Astrocyte (in vitro differentiated cells and primary cell): ENCODE measurements around the gene IRF4. TPM values are rescaled to one million over a fixed set of nuclear protein-coding genes. Genes with fewer than 3 reads are reported as not detected.

Source experiments
- DNase-seq: peaks from one replicate; pipeline ENCODE4 v3.0.0-alpha.2; 2010; ENCODE audit warnings: low read depth
- FAIRE-seq: peaks from 2 replicates; lab custom pipeline; 2011; peaks lifted over from hg19 to GRCh38; lab: Jason Lieb, UNC
- H2AFZ ChIP-seq: 2 replicates; pipeline ENCODE4 v1.6.0; 2012; ENCODE audit warnings: low read depth, low read length, inconsistent platforms
- H3K27ac ChIP-seq: 2 replicates; pipeline ENCODE4 v1.5.1; 2011; ENCODE audit warnings: low read depth, low read length, inconsistent platforms
- H3K27me3 ChIP-seq: 2 replicates; pipeline ENCODE4 v1.6.0; 2011; ENCODE audit warnings: low read length, inconsistent platforms; ENCODE audit not compliant: insufficient read depth
- H3K36me3 ChIP-seq: 2 replicates; pipeline ENCODE4 v1.5.1; 2011; ENCODE audit warnings: low read length, inconsistent platforms; ENCODE audit not compliant: insufficient read depth
- H3K4me1 ChIP-seq: 2 replicates; pipeline ENCODE4 v1.5.1; 2011; ENCODE audit warnings: low read length, inconsistent platforms; ENCODE audit not compliant: insufficient read depth
- H3K4me2 ChIP-seq: 2 replicates; pipeline ENCODE4 v1.6.0; 2012; ENCODE audit warnings: low read length, inconsistent platforms
- H3K4me3 ChIP-seq: 2 replicates; pipeline ENCODE4 v1.5.1; 2011; ENCODE audit warnings: low read depth, mild to moderate bottlenecking, low read length, inconsistent platforms; ENCODE audit not compliant: insufficient read depth
- H3K79me2 ChIP-seq: 2 replicates; pipeline ENCODE4 v1.6.0; 2012; ENCODE audit warnings: mild to moderate bottlenecking, low read length, inconsistent platforms; ENCODE audit not compliant: insufficient read depth
- H3K9ac ChIP-seq: 2 replicates; pipeline ENCODE4 v1.6.0; 2012; ENCODE audit warnings: mild to moderate bottlenecking, low read length, inconsistent platforms
- H3K9me3 ChIP-seq: 2 replicates; pipeline ENCODE4 v1.5.1; 2012; ENCODE audit warnings: low read depth, mild to moderate bottlenecking, low read length, inconsistent platforms; ENCODE audit not compliant: insufficient read depth
- H4K20me1 ChIP-seq: 2 replicates; pipeline ENCODE4 v1.6.0; 2012; ENCODE audit warnings: low read length, inconsistent platforms; ENCODE audit not compliant: insufficient read depth
- H3K27ac Mint-ChIP-seq: one replicate; pipeline ENCODE4 v1.8.0; 2021; ENCODE audit warnings: mild to moderate bottlenecking, mixed read lengths; ENCODE audit not compliant: unreplicated experiment
- H3K27me3 Mint-ChIP-seq: one replicate; pipeline ENCODE4 v1.8.0; 2021; ENCODE audit warnings: low read depth, mixed read lengths; ENCODE audit not compliant: unreplicated experiment
- H3K36me3 Mint-ChIP-seq: one replicate; pipeline ENCODE4 v1.8.0; 2021; ENCODE audit warnings: low read depth, mixed read lengths; ENCODE audit not compliant: unreplicated experiment
- H3K4me1 Mint-ChIP-seq: one replicate; pipeline ENCODE4 v1.8.0; 2021; ENCODE audit warnings: low read depth, mixed read lengths; ENCODE audit not compliant: unreplicated experiment
- H3K4me3 Mint-ChIP-seq: one replicate; pipeline ENCODE4 v1.8.0; 2021; ENCODE audit warnings: mild to moderate bottlenecking, moderate library complexity, mixed read lengths; ENCODE audit not compliant: unreplicated experiment
- H3K9me3 Mint-ChIP-seq: one replicate; pipeline ENCODE4 v1.8.0; 2021; ENCODE audit warnings: mild to moderate bottlenecking, mixed read lengths; ENCODE audit not compliant: unreplicated experiment
- CTCF ChIP-seq: IDR thresholded peaks from 2 replicates; pipeline ENCODE4 v1.5.1; 2011; ENCODE audit warnings: low read depth, mild to moderate bottlenecking, inconsistent platforms, low read length, moderate library complexity; ENCODE audit not compliant: insufficient read depth
- EZH2 ChIP-seq: IDR thresholded peaks from 2 replicates; pipeline ENCODE4 v1.6.1; 2012; ENCODE audit warnings: mild to moderate bottlenecking, low read length, inconsistent platforms; ENCODE audit not compliant: insufficient read depth
- total RNA-seq: library from RNA; stranded (reverse); gene quantifications from 2 replicates; pipeline ENCODE4 v1.2.1, GENCODE V29; 2021

The IRF4 gene
- total RNA-seq, 1 donor from 2014 or later = 0.30 TPM

- Histone ChIP-seq H3K79me2 (no peaks in the 10 kb centered on the region), H3K27me3 (peaks cover 11% of the 10 kb centered on the region), H3K4me2 (no peak overlapping the region), H3K4me3 (no peak overlapping the region), H4K20me1 (no peaks in the 10 kb centered on the region), H2AFZ (no peak overlapping the region), H3K9ac (no peak overlapping the region), H3K9me3 (peaks cover 9% of the 10 kb centered on the region), H3K36me3 (no peaks in the 10 kb centered on the region), H3K4me1 (no peaks in the 10 kb centered on the region), H3K27ac (no peak overlapping the region)
- Mint-ChIP-seq H3K36me3 (no peaks in the 10 kb centered on the region), H3K9me3 (peaks cover 18% of the 10 kb centered on the region), H3K27me3 (peaks cover 12% of the 10 kb centered on the region), H3K4me1 (no peaks in the 10 kb centered on the region), H3K4me3 (no peak overlapping the region), H3K27ac (no peak overlapping the region)
- no peak for DNase-seq
- no peak for TF ChIP-seq CTCF
- TF ChIP-seq EZH2 = no peak
- FAIRE-seq = no peak
Measured at GRCh38 chr6:365835-366234, 25.7 kb upstream of the IRF4 start.

GRCh38 chr6:366389-367297 is 24.9 kb upstream of the IRF4 start:
- FAIRE-seq (no peak), DNase-seq (no peak)
- TF ChIP-seq EZH2 = no peak
- TF ChIP-seq CTCF = no peak
- H3K4me1 Mint-ChIP-seq = no peaks in the 10 kb centered on the region
- H3K4me3 Mint-ChIP-seq = no peak overlapping the region
- H3K27ac ChIP-seq = no peak overlapping the region
- H2AFZ ChIP-seq = no peak overlapping the region
- H3K9ac ChIP-seq = no peak overlapping the region
- no peaks in the 10 kb centered on the region for H3K36me3 Mint-ChIP-seq
- H3K27ac Mint-ChIP-seq = no peak overlapping the region
- no peak overlapping the region for H3K4me2 ChIP-seq
- H3K36me3 ChIP-seq = no peaks in the 10 kb centered on the region
- no peak overlapping the region for H3K4me3 ChIP-seq
- H3K27me3 ChIP-seq = peaks cover 11% of the 10 kb centered on the region
- H3K27me3 Mint-ChIP-seq = peaks cover 12% of the 10 kb centered on the region
- no peaks in the 10 kb centered on the region for H3K4me1 ChIP-seq
- H3K9me3 Mint-ChIP-seq = peaks cover 19% of the 10 kb centered on the region
- H3K79me2 ChIP-seq = no peaks in the 10 kb centered on the region
- H4K20me1 ChIP-seq = no peaks in the 10 kb centered on the region
- peaks cover 9% of the 10 kb centered on the region for H3K9me3 ChIP-seq

GRCh38 chr6:367298-367794 is 24.2 kb upstream of the IRF4 start:
- H3K4me2 ChIP-seq = no peak overlapping the region
- Mint-ChIP-seq H3K36me3 (no peaks in the 10 kb centered on the region), H3K4me3 (no peak overlapping the region), H3K4me1 (no peaks in the 10 kb centered on the region), H3K27me3 (peaks cover 12% of the 10 kb centered on the region), H3K9me3 (peaks cover 19% of the 10 kb centered on the region), H3K27ac (no peak overlapping the region)
- no peaks in the 10 kb centered on the region for H3K79me2 ChIP-seq
- DNase-seq (no peak), FAIRE-seq (no peak)
- no peaks in the 10 kb centered on the region for H4K20me1 ChIP-seq
- H3K27me3 ChIP-seq = peaks cover 9% of the 10 kb centered on the region
- no peak overlapping the region for H3K4me3 ChIP-seq
- no peaks in the 10 kb centered on the region for H3K36me3 ChIP-seq
- peaks cover 9% of the 10 kb centered on the region for H3K9me3 ChIP-seq
- TF ChIP-seq EZH2 (no peak), CTCF (no peak)
- H3K4me1 ChIP-seq = no peaks in the 10 kb centered on the region
- no peak overlapping the region for H3K27ac ChIP-seq
- H2AFZ ChIP-seq = no peak overlapping the region
- no peak overlapping the region for H3K9ac ChIP-seq
